Ureter (tissue), 1 donor: Measurements from ENCODE around the gene HERC2. TPM values are rescaled to one million over a fixed set of nuclear protein-coding genes. Genes with fewer than 3 reads are reported as not detected.

Source experiments
- DNase-seq: peaks from one replicate; pipeline ENCODE4 v3.0.0-alpha.2; 2020; ENCODE audit warnings: low spot score
- total RNA-seq: library from RNA; stranded (reverse); gene quantifications from one replicate; pipeline ENCODE4 v1.2.4, GENCODE V29; 2023
- donor health status: DM: yes; HTN: yes; CAD: no.

The HERC2 gene
- total RNA-seq, 1 donor from 2014 or later: 83.2 TPM

DNA sequence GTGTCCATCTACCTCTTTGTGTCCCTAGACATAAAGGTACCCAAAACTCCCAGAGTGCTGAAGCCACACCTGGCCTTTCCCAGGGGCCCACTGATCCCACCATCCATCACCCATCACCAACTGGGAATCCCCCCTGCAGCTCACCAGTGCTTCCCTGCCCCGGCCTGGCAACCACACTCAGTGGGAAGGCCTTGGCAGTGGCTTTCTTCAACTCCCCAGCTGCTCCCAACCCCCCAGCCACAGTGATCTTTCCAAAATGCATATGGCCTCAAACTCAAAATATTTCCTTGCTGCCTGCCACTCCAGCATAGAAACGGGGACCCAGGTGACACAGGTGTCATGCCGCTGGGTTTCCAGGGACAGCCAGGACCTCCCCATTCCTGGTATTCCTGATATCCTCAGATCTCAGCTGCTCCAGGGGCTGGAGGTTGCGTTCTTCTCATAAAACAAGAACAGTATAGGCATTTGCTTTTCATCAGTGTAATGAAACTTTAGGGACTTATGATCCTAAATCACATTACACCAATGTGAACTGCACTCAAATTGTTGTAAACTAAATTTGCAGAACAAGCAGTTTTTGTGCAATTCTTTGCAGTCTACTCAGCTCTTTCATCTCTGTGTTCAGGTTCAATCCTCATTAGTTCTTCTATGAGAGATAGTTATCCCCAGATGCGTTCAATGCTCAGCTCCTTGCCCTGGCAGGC, 224.2 kb downstream of the HERC2 start:
- no peak for DNase-seq

DNA sequence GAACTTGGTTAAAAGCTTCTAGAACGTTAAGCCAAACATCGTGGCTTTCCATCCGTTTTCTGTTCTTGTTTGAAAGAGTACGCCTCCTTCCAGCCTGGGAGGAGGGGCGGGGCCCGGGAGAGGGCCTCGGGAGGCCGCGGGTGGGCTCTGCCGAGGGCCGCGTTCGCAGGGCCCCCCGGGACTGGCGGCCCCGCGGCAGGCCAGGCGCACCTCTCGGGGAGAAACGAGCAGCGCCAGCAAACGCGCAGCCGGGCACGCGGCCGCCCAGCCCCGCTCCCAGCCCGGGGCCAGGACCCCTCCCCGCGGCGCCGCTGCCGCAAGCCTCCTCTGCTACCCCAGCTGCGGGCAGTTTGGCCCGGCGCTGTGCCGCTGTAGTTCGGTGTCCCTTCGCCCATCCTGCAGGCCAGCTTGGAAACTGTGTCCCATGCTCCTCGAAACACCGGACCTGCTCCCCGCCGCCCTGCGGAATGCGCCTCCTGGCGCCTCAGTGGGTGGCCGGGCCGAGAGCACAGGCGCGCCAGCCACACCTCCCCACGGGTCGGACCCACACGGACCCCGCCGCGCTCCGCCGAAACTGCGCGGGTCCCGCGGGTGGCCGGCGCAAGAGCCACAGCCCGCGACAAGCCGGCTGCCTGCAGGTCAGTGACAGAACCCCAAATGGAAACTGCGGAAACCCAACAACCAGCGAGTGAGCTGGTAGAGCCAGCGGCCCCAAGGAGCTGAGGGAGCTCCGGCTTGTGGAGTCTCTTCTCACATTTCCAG, 225.1 kb downstream of the HERC2 start:
- peak; percentile 40 for DNase-seq

DNA sequence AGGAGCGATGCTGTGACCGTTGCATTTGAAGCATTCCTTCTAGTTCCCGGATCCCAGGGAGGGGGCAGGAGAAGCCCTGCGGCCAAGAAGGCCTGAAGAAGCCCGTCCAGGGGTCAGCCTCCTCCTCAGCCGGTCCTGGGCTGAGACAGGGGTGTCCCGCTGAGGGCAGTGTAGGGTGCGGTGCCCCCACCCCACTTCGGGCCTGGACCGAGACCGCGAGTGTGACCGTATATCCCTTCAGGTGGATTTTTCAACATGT, 225.6 kb downstream of the HERC2 start:
- no peak for DNase-seq

DNA sequence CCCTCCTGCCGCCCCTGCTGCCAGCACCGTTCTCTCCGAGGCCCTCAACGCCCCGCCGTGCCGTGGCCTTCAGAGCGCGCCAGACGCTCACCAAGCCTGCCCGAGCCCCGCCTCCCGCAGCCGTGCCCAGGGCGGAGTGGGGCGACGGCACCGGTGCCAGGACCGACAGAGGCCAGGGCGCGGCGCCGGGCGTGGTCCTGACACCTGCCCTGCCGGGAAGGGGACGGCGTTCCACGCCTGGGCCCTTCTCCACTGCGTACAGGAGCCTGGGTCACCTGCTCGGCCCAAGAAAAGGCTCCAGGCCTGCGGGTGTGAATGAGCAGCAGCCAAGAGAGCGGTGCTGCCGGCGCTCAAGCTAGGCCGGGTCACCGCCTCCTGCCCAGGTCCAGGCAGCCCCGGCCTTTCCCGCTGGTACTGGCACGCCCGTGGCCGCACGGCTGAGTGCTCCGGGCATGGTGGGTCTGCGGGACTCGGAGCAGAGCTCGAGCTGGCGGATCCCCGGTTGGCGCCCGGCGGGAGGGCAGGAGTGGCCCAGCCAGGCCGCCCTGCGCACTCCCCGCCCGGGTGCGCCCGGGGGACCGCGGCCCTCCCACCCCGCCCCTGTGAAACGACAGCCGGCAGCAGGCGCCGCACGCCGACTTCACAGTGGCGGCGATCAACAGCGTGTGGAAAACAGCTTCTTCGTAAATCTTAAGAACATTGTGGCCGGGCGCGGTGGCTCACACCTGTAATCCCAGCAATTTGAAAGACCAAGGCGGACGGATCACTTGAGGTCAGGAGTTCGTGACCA, 227.1 kb downstream of the HERC2 start:
- DNase-seq: no peak

DNA sequence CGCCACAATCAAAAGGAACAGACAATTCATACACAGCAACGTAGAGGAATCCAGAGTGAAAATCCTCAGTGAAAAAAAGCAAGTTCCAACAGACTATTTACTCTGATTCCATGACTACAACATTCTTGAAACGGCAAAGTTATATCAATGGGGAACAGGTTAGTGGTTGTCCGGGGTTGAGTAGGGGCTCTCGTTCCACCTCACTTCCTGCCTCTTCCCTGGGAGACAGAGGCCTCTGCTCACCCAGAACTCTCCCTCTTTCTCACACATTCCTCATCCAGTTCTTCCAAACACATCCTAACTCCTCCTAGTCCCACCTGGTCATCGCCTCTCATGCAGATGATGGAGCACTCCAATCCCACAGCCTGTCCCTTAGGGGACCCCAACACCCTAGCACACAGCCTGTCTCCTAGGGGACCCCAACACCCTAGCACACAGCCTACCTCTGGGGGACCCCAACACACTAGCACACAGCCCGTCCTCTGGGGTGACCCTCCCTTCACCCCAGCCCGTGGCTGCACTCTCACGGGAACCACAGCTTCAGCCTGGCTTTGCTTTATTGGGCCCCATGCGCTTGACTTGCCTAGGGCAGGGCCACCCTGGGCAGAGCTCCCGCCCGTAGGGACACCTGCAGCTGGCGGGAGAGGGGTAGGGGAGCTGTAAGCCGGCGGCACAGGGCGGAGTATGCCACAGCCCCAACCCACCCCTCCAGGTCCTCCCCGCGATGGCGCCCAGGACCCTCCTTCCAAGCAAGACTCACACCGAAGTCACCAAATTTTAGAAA, 228.0 kb downstream of the HERC2 start:
- DNase-seq: no peak

DNA sequence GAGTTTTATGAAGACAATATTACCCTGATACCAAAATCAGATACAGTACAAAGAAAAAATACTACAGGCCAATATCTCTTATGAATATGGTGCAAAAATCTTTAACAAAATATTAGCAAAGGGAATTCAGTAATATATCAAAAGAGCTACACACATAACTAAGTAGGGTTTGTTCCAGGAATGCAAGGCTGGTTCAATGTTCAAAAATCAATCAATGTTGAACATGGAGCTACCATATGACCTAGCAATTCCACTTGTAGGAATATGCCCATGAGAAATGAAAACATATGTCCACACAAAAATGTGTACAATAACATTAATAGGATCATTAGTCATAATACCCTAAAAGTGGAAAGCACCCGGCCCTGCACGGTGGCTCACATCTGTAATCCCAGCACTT, 230.7 kb downstream of the HERC2 start:
- no peak for DNase-seq

DNA sequence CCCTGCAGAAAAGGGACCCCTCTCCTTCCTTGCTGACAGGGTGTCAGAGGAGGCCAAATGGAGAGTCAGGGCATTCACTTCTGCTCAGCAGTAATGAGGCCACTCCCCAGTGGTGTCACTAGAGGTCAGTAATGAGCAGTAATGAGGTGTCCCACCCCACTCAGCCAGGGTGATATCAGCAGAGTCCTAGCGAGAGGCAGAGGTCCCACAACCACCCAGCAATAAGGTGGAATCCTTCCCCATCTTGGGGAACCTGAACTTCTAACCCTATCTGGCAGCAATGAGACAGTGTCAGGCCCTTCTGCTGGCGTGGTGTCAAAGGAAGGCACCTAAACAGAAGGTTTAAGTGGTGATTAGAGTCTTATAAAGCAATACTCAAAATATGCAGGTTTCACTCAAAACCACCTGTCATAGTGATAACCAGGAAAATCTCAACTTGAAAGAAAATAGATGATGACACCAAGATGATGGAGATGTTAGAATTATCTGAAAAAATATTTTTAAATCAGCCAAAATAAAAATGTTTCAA, 235.7 kb downstream of the HERC2 start:
- no peak for DNase-seq

DNA sequence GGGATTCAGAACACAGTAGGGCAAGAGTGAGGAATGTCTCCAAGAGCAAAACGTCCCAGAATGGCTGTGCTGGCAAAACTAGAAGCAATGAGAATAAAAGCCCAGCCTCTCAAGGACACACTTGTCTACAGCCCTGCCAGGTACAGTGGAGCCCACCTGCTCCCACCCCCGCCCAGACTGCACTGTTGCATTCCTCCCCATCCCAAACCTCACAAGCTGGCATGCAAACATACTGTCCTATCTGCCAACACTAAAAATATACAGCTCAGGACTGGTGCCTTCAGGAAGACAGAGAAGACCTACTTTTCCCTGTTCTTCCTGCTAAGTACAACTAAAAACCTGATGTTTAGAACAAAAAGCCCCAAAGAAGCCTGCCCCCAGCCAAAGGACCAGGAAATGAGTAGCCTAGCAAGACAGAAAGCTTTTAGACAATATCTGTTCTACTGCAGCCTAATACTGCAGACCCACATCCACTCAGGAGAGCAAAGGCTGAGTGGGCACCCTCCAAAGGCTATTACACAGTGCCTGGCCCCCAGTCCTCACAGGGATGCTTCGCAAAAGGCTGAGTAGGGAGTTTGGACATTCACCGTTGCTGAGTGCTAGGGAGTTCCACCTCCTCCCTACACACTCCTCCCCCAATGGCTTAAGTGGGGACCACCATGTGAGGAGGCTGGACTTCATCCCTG, 236.3 kb downstream of the HERC2 start:
- DNase-seq: no peak

DNA sequence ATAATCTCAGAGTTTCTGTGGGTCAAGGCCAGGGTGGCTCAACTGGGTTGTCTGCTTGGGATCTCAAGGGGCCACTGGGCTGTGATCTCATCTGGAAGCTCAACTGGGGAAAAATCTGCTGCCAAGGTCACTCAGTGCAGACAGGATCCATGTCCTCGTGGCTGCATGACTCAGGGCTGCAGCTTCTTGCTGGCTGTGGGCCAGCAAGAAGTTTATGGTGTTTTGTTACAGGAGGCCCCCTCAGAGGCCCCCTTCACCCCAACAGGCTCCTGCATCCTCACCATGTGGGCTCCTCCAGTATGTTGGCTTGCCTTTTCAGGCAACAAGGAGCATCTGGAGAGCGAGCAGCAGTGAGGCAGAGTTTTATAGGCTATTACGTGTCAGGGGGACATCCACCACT, 237.4 kb downstream of the HERC2 start:
- no peak for DNase-seq

DNA sequence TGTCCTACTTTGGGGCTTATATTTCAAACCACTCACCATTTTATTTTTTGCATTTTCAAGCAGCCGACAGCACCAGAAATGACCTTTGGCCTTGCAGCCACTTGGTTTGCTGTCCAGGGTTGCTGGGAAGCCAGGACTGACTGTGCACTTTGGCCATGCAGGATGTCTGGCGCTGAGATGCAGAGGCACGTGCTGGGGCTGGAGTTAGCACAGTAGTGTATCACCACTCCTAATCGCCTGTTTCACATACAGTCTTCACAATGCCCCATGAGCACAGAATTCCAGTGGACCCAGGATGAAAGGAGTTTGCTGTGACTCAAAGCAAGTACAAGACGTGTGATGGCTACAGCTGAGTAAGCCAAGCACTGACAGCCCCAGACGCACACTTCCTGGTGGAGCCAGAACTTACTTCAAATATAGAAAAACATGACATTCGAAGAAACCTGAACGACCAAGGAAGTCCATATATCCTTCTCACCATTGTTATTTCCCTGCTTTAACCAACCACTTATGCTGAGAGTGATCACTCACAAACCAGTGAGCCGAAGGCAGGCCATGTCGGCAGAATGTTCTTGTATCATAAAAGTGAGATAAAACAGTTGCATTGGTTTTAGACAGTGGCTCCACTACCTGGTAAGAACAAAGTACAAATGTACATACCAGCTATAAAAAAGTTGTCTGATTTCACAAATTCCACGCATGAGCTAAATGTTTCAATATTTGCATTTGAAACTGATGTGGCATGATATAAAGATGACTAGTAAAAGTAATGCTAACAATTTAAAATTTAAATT, 238.9 kb downstream of the HERC2 start:
- no peak for DNase-seq

DNA sequence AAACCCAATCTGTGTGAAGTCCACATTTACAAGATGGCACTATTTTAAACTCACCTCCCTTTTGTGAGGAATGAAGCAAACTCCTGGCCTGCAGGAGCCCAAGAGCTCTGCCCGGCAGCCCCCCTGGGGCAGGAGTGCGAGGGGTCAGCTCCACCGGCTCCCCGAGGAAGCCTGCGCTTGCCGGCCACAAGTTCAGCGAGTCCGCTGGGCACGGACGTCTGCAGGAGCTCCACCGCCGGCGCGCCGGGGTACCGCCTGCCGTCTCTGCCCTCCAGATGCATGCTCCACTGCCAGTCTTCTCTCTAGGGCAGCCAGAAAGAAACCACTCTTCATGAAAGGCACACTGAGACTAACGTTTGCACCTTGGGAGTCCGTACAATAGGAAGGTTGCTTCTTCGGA, 240.4 kb downstream of the HERC2 start:
- DNase-seq: no peak

DNA sequence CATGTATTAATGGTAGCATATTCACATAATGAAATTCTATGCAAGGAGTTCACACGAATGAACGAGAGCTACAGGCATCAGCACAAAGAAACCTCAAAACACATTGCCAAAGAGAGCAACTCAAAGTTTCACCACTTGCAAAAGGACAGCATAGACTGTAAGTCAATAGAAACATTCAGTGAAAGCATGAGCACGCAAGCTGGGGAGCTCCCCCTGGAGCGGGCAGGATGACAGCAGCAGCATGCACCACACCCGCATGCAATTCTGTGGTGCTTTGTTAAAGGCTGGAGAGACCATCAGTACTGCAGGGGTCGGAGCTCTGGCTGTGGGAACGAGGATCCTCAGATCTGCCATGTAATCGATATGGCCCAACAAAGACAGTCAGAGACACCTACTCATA, 241.6 kb downstream of the HERC2 start:
- no peak for DNase-seq

DNA sequence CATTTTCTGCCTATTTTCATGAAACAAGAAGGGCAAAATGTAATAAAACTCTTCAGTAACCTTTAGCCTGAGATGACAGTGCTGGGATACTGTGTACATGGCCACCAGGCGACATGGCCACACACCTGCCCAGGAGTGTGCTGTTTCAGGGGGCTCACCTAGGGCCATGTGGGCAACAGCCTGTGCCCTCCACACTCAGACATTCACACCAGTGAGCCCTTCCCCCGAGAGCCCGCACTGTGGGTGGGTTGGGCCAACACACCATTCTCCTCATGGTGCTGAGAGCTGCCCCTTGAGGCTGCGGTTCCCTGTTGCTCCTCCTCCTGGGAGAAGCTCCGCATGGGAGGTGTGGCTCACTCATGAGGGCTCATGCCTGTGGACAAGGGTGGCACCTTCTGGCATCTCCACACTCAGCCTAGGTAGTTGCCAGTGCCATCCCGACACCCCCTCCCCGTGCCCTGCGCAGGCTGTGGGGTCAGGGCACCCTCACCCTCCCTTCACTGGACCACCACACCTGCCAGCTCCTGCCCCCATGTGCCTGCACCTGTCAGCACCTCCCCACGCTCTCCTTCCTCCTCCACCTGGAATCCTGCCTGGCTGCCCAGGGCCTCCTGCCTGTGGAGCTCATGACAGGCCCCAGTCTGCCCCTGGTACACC, 242.5 kb downstream of the HERC2 start:
- no peak for DNase-seq

DNA sequence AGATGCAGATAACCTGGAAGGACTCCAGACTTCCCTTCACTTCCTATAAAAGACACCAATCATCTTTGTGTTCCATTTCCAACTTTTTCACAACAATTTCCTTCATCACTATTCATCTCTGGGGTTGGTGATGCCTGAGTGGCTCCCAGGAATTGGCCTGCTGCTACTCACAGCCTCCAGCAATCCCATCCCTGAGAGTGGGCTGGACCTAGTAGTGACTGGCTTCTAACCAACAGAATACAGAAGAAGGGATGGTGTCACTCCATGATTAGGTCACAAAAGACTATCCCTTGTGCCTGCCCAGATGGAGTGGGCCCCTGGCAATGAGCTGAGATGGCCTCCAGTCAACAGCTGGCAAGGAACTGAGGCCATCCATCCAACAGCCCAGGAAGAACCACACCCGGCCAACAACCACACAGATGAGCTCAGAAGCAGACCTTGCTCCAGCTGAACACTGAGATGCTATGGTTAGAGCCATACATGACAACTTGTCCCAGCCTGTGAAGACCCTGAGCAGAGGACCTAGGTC, 243.7 kb downstream of the HERC2 start:
- DNase-seq: no peak

DNA sequence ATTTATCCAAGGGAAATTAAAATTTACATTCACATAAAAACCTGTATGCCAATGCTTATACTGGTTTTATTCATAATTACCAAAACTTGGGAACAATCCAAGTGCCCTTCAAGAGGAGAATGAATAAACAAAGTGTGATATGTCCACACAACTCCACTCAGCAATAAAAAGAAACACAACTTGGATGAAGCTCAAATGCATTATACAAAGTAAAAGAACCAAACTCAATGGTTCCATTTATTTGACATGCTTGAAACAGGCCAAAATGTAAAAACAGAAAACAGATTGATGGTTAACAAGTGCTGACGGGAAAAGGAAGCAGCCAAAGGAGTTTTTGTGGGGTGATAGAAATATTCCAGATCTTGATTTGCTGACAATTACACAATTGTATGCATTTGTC, 246.4 kb downstream of the HERC2 start:
- no peak for DNase-seq

DNA sequence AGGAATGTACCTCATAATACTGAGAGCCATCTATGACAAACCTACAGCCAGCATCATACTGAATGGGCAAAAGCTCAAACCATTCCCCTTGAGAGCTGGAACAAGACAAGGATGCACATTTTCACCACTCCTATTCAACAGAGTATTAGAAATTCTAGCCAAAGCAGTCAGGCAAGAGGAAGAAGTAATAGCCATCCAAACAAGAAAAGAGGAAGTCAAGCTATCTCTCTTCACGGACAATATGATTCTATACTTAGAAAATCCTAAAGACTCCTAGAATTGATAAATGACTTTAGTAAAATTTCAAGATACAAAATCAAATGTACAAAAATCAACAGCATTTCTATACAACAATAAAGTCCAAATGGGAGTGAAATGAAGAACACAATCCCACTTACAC, 253.0 kb downstream of the HERC2 start:
- DNase-seq: no peak

DNA sequence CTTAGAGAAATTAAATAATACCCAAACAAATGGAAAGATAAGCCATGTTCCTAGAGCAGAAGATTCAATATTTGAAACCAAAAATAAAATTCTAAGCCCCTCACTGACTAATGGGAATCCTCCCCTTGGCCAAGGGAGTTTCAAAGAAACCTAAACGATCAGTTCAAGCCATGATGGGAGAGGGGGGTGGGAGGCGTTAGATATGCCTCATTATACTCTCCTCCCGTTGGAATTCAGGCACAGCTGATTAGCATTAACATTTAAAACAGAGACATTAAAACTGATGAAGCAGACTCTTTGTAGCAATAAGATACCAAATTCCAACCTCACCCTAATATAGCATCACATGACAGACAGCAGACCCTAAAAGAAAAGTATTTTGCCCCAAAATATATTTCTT, 255.7 kb downstream of the HERC2 start:
- DNase-seq: no peak
